Hepatic stellate cell (primary cell): ENCODE data around the gene SGMS1.
A peak's percentile ranks its signal among the peaks of the same experiment; 100 is the strongest.
"Not testable (repeated sequence)": the region's sequence is repeated elsewhere in the genome, so short reads cannot be mapped to it uniquely, and the experiment has no call there.

ENCODE experiments used
- DNase-seq: peaks from one replicate; pipeline ENCODE4 v3.0.0; 2011; ENCODE audit warnings: low spot score

The SGMS1 gene

DNA sequence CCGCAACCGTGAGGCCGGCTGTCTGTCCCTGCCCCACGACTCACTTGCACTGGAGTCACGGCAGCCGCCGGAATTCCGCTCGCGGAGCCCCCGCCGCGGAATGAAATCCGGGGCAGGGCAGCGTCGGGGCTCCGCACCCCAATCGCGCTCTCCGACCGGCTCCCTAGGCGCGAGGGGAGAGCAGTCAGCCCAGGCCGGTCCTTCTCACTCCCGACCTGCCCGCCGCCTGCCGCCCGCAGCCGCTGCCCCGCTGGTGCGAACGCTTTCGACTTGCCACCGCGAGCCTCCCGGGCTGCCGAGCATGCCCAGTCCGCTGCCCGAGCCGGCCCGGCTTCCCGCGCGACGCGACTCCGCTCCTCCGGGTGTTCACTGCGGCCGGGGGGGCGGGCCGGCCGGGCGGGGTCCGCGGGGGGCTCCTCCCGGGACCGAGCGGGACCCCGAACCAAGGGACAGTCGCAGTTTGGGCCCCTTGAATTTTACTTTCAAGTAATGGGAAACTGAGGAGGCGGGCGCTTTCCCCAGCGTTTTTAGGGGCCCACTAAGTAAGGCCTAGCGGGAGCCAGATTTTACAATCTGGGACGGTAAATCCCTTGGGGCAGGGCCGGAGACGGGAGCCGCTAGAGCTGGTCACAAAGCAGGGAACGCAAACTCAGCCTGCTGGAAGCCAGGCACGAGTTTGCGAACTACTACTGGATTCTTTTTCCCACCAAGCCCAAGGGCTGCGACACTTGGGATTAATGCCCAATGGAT, at the start of gene SGMS1:
Gene SGMS1, minus strand, starts transcription at position 294 of the 750 bp plus-strand sequence. CDS start 279,842 bp downstream, outside the sequence.
- DNase-seq = peak; percentile 95

DNA sequence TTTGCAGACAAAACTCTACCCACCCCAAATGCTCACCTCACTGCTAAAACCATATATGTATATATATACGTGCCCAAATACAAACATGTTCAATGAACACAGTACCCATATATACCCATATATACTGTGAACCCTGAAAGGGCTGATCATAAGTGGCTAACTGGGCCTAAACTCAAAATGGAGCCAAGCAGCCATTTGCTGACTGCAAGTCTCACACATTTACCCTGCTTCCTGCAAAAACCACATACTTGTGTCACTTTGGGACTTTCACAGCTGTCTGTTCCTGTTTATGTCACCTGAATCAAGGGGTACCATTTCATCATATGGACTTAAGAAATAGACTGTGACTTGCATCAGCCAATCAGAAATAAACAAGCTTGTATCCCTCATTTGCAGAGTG, 48.4 kb upstream of the SGMS1 start:
- not testable (repeated sequence) for DNase-seq

DNA sequence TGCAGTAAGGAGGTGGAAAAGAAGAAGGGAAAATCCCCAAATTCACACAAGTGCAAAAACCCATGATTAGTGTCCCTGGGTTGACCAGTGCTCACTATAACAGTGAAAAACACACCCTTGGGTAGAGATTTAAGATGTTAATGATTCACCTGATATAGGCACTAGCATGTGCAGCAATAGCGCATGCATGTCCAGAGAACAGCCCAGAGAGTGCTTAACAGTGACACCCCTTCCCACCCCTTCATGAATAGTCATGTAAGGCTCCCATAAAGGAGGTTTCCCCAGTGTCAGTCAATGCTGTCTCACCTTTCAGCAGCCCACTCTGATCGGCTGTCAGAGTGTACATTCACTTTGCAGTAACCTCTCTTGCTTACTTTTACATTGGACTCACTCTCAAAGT, 47.9 kb upstream of the SGMS1 start:
- DNase-seq = not testable (repeated sequence)

DNA sequence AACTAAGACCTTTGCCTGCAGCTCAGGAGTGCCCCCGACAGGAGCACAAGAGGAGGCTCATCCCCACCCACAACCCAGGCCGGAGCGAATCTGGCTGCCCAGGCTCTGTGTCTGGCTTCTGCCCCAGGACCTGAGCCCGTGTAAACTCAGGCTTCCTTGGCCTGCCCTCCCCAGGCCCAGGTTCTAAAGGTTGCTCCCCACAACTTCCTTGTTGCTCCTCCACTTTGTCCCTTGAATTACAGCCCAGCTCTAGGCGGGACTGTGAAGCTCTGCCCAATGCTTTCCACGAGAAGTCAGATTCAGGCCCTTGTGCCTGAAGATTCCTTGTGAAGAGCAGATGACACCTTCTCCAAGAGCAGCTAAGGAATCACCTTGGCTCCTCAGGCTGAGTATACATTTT, 46.2 kb upstream of the SGMS1 start:
- DNase-seq = not testable (repeated sequence)

DNA sequence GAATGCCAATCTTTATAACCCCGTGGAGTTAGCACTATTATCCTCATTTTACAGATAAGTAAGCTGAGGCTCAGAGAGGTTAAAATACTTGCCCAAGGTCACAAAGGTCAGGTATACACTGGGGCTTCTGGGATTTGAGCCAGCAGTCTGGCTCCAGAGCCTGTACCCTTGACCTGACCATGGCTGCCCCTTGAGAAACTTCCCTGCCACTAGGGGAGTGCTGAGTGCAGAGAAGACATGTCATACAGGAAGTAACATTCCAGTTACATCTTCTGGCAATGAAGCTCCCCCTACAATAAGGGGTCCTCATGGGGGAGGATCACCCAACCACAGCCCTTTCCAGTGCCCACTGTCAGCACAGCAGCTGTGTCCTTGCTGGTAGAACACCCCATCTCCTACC, 43.6 kb upstream of the SGMS1 start:
- not testable (repeated sequence) for DNase-seq

DNA sequence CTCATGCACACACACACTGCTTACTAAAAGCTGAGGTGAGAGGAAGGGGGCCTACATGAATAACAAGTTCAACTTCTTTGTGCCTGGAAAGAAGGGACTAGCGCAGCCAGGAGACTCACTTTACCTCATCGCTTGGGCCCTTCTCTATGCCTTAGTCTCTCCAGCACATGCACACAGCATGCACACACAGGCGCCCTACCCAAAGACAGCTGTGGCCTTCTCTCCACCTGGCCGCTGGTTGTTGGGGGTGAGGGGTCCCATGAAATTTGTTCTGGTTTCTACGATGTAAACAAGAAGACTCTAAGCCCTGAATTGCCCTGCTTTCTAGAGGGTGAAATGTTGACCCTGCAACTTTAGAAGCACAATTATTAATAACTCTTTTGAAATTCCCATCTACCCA, 38.7 kb upstream of the SGMS1 start:
- not testable (repeated sequence) for DNase-seq

DNA sequence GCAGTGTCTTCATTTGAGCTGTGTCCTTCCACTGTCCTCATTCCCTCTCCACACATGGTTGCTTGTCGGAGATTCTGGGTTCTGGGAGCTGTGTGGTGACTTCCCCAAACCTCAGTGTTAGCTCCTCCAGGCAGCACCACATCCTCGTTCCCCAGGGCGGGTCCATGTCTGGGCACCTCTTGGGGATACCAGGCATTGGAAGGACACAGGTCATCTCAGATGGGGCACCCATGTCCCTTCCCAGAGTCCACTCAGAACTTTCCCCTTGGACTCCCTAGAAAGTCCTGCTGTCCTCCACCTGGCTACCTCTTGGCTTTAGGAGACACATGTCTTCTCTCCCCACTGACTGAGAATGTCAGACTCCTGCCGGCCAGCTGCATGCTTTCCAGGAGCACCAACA, 37.8 kb upstream of the SGMS1 start:
- DNase-seq = not testable (repeated sequence)

DNA sequence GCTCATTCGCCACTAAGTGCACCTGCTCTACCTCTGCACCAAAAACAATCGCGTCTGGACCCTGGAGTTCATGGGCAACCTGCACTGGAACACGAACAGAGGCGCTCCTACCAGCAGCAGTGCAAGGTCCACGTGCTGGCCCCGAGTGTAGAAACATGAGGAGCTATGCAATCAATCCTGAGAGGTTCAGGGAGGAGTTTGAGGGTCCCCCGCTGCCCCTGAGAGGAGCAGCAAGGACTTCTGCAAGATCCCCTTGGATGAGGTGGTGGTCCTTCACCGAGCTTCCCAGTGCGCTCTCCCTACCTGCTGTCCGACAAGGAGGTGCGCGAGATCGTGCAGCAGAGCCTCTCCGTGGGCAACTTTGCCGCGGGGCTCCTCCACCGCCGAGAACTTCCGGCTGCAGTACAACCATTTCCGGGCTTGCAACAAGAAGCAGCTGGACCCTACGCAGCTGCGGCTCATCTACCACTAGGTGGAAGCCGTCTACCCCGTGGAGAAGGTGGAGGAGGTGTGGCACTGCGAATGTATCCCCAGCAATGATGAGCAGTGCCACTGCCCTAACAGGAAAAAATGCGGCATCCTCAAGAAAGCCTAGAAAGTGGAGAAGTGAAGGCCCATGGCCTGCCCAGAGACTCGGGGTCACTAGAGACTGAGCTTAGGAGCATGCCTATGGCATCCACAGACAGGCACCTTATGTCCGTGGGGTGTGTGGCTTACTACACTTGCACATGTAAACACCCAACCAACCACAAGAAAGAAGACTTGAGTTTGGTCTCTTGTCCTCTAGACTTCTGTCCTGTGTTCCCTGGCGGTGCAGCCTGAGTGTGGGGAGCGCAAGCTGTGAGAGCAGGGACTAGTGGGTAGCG, 36.3 kb upstream of the SGMS1 start:
- not testable (repeated sequence) for DNase-seq

DNA sequence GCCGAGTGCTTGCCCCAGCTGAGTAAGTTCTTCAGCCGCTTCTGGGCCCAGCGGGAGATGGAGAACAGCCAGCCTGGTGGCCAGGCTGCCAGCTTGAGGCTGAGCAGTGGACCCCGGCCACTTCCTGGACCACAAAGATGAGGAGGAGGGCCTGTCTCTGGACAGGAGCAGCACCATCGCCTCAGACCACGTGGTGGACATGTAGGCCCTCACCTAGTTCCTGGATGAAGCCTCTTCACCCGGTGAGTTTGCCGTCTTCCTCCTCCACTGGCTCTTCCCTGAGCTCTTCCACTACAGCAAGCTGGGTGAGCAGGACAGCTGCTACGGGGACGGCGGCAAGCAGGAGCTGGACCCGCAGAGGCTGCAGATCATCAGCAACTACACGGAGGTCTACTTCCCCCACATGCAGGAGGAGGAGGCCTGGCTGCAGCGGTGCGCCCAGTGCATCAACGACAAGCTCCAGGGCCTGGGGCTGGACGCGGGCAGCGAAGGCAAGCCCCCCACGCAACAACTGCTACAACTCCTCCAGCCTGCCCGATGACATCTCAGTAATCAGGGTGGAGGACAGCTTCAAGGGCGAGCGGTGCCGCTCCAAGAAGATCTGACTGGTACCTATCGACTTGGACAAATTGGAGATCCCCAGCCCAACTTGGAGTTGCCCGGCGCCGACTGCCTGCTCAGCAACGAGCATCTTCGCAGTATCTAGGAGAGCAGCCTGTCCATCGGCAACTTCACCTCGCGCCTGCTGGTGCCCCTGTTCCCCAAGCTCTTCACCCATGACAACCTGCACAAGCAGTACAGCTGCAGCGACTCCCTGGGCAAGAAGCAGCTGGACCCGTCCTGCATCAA, 35.5 kb upstream of the SGMS1 start:
- not testable (repeated sequence) for DNase-seq

DNA sequence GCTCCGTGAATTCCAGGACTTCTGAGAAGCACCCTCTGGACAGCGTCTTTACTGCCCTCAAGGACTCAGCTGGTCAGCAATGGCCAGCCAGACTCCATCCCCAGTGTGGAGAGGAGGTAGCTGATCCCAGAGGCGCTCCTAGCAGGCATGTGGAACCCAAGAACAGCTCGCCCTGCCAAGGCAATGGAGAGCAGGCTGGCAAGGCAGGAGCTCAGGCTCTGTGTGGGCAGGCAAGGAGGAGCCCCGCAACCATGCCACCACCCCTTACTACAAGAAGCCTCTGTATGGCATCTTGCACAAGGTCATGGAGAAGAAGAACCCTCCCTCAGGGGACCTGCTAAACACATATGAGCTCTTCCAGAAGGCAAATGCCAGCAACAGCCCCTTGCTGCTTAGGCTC, 34.4 kb upstream of the SGMS1 start:
- DNase-seq = no peak

DNA sequence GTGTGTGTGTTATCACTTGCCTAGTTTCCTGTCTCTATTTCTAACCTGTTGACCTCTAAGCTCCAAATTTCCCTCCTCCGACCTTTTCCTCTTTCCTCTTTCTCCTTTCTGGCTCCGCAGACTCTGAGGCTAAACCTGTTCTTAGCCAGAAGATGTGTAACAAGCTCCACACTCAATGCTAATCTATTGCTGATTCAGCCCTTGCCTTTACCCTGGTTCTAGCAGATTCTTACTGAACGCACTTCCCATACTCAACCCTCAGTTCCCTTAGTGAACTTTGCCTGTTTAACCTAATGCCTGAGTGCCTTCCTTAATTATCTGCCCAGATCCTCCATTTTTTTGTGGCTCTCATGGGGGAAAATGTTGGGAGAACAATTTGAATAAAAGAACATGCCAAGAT, 30.0 kb upstream of the SGMS1 start:
- DNase-seq = no peak

DNA sequence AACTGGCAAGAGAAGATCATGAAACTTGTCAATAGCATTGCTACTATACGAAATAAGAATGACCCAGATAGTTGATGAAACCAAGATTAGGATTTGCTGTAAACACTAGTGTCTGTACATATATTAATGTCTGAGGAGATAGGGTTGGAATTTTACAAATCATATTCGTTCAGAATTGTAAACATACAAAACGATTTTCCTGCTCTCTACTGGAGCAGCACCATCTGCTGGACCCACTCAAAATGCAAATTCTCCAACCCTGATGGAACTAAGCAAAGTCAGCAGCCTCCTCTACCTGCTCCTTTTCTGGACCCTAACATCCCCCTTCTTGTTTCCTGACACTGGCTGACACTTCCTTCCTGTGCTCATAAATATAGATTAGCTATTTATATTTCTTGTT, 29.4 kb upstream of the SGMS1 start:
- peak; percentile 21 for DNase-seq

DNA sequence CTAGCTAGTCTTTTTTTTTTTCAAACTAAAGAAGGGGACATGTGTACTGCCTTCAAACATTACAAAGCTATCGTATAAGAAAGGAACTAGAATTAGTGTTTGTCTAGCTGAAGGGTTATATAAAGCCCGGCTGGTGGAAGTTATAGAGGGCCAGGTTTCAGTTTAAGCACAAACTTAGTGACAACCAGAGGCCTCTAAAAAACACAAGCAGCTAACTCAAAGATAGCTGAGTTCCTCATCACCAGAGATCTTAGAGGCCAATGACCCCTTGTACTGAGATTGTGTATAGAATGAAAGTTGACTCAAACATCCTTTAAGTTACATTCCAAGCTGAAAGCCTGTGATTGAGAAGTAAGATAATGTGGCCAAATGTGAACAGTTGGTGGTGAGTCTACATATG, 28.1 kb upstream of the SGMS1 start:
- DNase-seq = no peak

DNA sequence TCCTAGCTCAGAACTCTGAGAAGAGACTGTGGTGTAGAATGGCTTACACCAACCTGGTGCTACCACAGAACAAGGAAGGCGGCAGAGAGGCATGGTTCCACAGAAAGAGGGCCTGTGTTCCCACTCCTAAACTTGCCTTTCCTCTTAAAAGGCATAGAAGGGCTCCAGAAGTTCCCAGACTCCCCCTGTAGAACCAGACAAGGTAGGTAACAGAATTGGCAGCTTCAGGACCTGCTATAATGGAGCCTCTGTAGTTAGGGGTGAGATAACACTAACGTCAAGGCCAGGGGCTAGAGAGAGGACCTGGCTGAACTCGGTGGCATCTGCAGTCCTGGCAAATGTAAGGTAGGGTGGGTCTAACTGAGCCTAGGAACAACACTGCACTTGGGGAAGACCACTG, 26.7 kb upstream of the SGMS1 start:
- no peak for DNase-seq

DNA sequence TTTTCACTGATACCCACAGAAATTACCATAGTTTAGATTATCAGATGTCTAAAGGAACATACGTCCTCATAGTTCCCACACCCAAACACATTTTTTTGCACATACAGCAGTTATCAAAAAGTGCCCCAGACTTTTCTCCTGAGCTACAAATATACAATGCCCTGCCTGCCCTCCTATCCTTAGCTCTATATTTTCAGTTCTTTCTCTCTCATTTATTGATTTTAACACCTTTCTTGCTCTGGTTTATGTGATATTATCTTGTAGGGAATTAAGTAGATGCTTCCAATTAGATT, 25.1 kb upstream of the SGMS1 start:
- no peak for DNase-seq

DNA sequence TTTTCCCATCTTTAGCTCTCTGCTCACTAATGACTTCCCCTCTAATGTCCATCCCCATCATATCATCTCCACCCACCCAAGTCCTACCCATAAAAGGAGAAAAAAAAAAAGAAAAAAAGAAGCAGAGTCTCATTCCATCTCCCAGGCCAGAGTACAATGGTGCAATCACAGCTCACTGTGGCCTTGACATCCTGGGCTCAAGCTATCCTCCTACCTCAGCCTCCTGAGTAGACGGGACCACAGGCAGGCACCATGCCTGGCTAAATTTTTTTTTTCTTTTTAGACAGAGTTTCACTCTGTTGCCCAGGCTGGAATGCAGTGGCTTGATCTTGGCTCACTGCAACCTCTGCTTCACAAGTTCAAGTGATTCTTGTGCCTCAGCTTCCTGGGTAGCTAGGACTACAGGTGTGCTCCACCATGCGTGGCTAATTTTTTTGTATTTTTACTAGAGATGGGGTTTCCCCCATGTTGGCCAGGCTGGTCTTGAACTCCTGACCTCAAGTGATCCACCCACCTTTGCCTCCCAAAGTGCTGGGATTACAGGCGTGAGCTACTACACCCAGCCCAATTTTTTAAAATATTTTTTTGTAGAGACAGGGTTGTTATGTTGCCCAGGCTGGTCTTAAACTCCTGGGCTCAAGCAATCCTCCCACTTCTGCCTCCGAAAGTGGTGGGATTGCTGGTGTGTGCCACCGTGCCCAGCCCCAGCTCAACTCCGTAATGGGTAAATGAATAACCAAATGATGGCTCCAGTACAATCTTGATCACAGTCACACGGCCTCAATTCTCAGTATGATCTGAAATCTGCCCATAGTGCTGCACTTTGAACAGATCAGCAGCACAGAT, 24.6 kb upstream of the SGMS1 start:
- no peak for DNase-seq

DNA sequence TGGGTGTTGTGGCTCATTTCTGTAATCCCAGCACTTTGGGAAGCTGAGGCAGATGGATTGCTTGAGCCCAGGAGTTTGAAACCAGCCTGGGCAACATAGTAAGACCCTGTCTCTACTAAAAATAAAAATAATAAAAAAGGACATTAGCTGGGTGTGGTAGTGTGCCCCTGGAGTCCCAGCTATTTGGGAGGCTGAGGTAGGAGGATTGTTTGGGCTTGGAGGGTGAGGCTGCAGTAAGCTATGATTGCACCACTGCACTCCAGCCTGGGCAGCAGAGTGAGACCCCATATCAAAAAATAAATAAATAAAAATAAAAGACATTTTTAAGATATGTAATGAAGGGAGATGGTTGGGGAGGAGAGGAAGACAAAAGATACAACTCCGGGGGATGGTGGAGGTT, 23.6 kb upstream of the SGMS1 start:
- not testable (repeated sequence) for DNase-seq

DNA sequence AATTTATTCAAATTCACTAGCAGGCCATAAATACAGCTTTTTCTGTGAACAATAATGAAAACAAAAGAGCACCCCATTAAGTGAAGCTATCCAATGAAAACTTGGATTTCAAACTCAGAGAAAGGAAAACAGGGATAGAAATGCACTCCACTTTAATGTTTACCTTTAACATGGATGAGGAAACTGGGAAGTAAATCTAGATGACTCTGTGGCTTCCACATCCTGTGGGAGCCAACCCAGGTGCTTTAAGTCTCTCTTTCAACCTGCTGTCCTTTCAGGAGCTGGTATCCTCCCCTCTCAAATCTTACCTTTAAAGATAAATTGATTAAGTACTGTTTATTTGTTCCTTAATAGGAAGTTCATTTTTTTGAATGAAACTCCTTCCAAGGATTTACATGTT, 21.5 kb upstream of the SGMS1 start:
- no peak for DNase-seq

DNA sequence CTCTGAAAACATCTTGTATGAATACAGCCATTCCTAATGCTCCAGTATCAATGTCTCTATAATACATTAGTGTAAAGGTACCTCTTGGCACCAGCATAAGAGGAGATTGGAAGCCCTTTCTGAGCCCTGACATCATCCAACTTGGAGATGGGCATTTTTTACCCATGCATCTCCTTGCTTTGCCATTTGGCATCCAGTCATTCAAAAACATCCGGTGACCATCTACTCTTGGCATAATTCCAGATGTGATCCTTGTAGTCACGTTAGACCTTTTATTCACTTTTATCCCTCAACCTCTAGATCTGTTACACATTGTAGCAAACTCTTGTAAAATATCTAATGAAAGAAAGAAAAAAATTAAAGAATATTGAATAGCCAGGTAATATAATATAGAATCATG, 17.9 kb upstream of the SGMS1 start:
- no peak for DNase-seq

DNA sequence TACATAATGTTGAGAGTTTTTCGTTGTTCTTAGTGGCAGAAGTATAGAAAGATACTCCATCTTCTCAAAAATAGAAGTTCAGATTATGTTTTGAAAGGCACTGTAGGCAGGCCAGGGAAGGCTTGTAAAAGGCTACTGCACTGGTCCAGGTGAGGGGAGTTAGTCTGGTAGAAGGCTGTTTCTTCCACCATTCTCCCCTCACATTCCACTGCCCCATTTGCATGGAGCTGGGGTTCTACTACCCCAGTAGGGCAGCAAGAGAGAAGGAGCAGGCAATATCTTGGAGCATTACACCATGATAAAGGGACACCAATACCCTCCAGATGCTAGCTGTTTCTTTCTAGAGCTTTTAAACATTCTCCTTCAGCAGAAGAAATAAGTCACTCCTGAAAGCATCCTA, 16.5 kb upstream of the SGMS1 start:
- DNase-seq = no peak
